HG02678 (cell line): ENCODE measurements around the gene TMEM270.
"Not testable (repeated sequence)": the region's sequence is repeated elsewhere in the genome, so short reads cannot be mapped to it uniquely, and the experiment has no call there.

Experiments
- ATAC-seq: cut with Tn5 transposase; IDR thresholded peaks from one replicate; pipeline ENCODE4 v1.9.1; 2021; ENCODE audit warnings: mild to moderate bottlenecking, moderate library complexity; ENCODE audit not compliant: unreplicated experiment

TMEM270 gene

GRCh38 chr7:73860859-73861258, at the start of gene TMEM270:
Gene TMEM270, plus strand, starts transcription at chr7:73861159. Its CDS starts 36 bp downstream, at chr7:73861195.
- ATAC-seq = no peak

GRCh38 chr7:73811760-73812168, 49.2 kb upstream of the TMEM270 start:
- ATAC-seq = peak; percentile 53

- no peak for ATAC-seq
Observed at GRCh38 chr7:73812996-73813395, 48.0 kb upstream of the TMEM270 start.

- no peak for ATAC-seq
Observed at GRCh38 chr7:73815436-73815835, 45.5 kb upstream of the TMEM270 start.

GRCh38 chr7:73817121-73817520, 43.8 kb upstream of the TMEM270 start:
- no peak for ATAC-seq

GRCh38 chr7:73820013-73820412, 40.9 kb upstream of the TMEM270 start:
- no peak for ATAC-seq

- ATAC-seq = not testable (repeated sequence)
Observed at GRCh38 chr7:73821597-73822285, 39.2 kb upstream of the TMEM270 start.

- ATAC-seq = no peak
Observed at GRCh38 chr7:73822319-73823173, 38.4 kb upstream of the TMEM270 start.

GRCh38 chr7:73823257-73823656, 37.7 kb upstream of the TMEM270 start:
- no peak for ATAC-seq

GRCh38 chr7:73823873-73824592, 36.9 kb upstream of the TMEM270 start:
- ATAC-seq = no peak

- no peak for ATAC-seq
Observed at GRCh38 chr7:73824986-73825385, 36.0 kb upstream of the TMEM270 start.

GRCh38 chr7:73827567-73828106, 33.3 kb upstream of the TMEM270 start:
- no peak for ATAC-seq

GRCh38 chr7:73828107-73828803, 32.7 kb upstream of the TMEM270 start:
- no peak for ATAC-seq

- ATAC-seq = no peak
Observed at GRCh38 chr7:73828972-73829371, 32.0 kb upstream of the TMEM270 start.

GRCh38 chr7:73829505-73829904, 31.5 kb upstream of the TMEM270 start:
- no peak for ATAC-seq

- no peak for ATAC-seq
Observed at GRCh38 chr7:73829921-73830680, 30.9 kb upstream of the TMEM270 start.

- ATAC-seq = no peak
Observed at GRCh38 chr7:73830681-73831583, 30.0 kb upstream of the TMEM270 start, which contains the start of gene CLDN4. Gene CLDN4, plus strand, starts transcription at chr7:73830996. Its CDS starts 206 bp downstream, at chr7:73831202.

- no peak for ATAC-seq
Observed at GRCh38 chr7:73831584-73831833, 29.4 kb upstream of the TMEM270 start.
